ENCODE results near the gene METRN. TPM values are rescaled to one million over a fixed set of nuclear protein-coding genes. Genes with fewer than 3 reads are reported as not detected.

Gene METRN
- total and polyA plus RNA-seq, 2 of the 4 experiments (the other 2 are of a cell fraction) = 6.1 to 48.2 TPM

GRCh38 chr16:683396-684070 is 31.4 kb upstream of the METRN start:
- peaks cover 15% of the 10 kb centered on the region for H3K9me1 ChIP-seq (ENCODE audit: insufficient read depth, low read length)
- peak overlapping the region; percentile 85 for H3K4me2 ChIP-seq (ENCODE audit: low read depth, low read length)
- no TSS peak for BruUV-seq (replicated peaks)
- dilution Hi-C loops (cut with HindIII; ENCODE audit: low sequenced_read_pairs, unreplicated experiment) (no loop called here), in situ Hi-C loops (cut with MboI; ENCODE audit: low sequenced_read_pairs) (no loop called here), intact Hi-C loops (cut with micrococcal nuclease) (no loop called here)
- peak overlapping the region; percentile 72 for H3K9ac ChIP-seq (ENCODE audit: low read depth, low read length)
- DNase-seq (no peak), ATAC-seq (ENCODE audit: low read depth) (no peak)
- H3K23ac ChIP-seq (ENCODE audit: low read depth, low read length) = no peak overlapping the region
- peaks cover 41% of the 10 kb centered on the region for H3K36me3 ChIP-seq (ENCODE audit: control insufficient read depth, insufficient read depth, low read length)
- H2BK15ac ChIP-seq (ENCODE audit: low read depth, low read length) = no peak overlapping the region
- peak overlapping the region; percentile 87 for H2AK5ac ChIP-seq (ENCODE audit: low read depth, low read length)
- peaks cover 34% of the 10 kb centered on the region for H4K20me1 ChIP-seq (ENCODE audit: insufficient read depth, low read length)
- WGBS, 2 experiments (ENCODE audit: extremely low coverage in 2 of 2, insufficient read length in 1 of 2) = 13% methylated on average over 36 of the region's 57 CpGs; no CpG with 5 or more reads in 1 of the 2 experiments
- TF ChIP-seq NFE2L2 (IDR thresholded peaks at IDR 0.05; ENCODE audit: low read depth, low read length) = no peak
- no peak for TF ChIP-seq CHD1 (IDR thresholded peaks at IDR 0.05; ENCODE audit: low read depth, low read length)
- H2AFZ ChIP-seq (replicated peaks; ENCODE audit: low read length, poor library complexity) = peak overlapping the region; percentile 87
- H2BK5ac ChIP-seq (ENCODE audit: low read depth, low read length, poor library complexity, severe bottlenecking) = peak overlapping the region; percentile 29
- no peak overlapping the region; the same call in 1 of the 2 replicates for H4K91ac ChIP-seq (ENCODE audit: insufficient read depth, low read depth, low read length)
- ChIA-PET POLR2A (ENCODE audit: unreplicated experiment) (no interaction called here), CTCF (interaction anchor here (0.7 kb wide), 1 partner anchor 163 kb away, joined by 3 read pairs; no protein-coding TSS in a partner anchor)
- H4K5ac ChIP-seq (ENCODE audit: low read depth, low read length) = 0 out of 2 replicates have a peak overlapping the region, but pooled peaks have one; percentile 32
- no peak overlapping the region for H3K18ac ChIP-seq (ENCODE audit: low read depth, low read length)
- H3K4ac ChIP-seq (ENCODE audit: low read depth, low read length) = peak overlapping the region; percentile 63
- no peak overlapping the region for H2BK120ac ChIP-seq (ENCODE audit: low read depth, low read length)
- peak overlapping the region; percentile 81 for H3K4me3 ChIP-seq (ENCODE audit: insufficient read depth, low read depth, low read length)
- H3K14ac ChIP-seq (replicated peaks; ENCODE audit: low read depth, low read length) = no peak overlapping the region
- peaks cover 20% of the 10 kb centered on the region for H3K4me1 ChIP-seq (ENCODE audit: control insufficient read depth, insufficient read depth, low read length)
- peaks cover 9 to 54% of the 10 kb centered on the region in 2 experiments; a peak in 3 of 4 replicates for H3K79me1 ChIP-seq (ENCODE audit: low read depth in 1 of 2, low read length in 2 of 2)
- peak overlapping the region; percentile 54 for H3K27ac ChIP-seq (ENCODE audit: insufficient read depth, low read length)
- H4K8ac ChIP-seq (ENCODE audit: low read depth in 2 of 2, low read length in 2 of 2) = peak overlapping the region; percentile 28 to 73; a peak in 2 of 4 replicates
- H2AK9ac ChIP-seq (replicated peaks; ENCODE audit: low read depth, low read length, poor library complexity) = peak overlapping the region; percentile 93
- H2BK20ac ChIP-seq (ENCODE audit: low read depth, low read length) = no peak overlapping the region
- H3K9me3 ChIP-seq (ENCODE audit: control insufficient read depth, insufficient read depth, low read length) = no peaks in the 10 kb centered on the region
- H3K27me3 ChIP-seq (ENCODE audit: control insufficient read depth, insufficient read depth, low read length) = no peaks in the 10 kb centered on the region
- no peak overlapping the region for H3K56ac ChIP-seq (ENCODE audit: extremely low read depth, insufficient read depth, low read length)
